Measurements from ENCODE around the gene MAST4.

Gene MAST4

DNA sequence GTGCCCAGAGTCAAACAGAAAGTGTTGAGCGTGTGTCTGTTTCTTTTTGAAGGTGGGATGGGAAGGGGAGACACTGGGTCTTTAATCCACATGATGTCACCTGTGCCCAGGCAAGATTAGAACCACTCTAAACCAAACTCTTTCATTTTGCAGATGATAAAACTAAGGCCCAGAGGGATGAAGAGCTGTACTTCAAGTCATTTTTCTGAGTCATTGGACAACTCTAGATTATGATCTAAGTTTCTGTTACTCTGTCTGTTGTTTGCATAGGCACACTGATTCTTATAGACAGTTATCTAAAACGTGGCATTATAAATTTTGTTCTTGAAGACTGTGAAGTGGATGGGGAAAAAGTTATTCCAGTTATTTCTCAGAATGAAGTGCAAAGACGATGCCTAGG lies 48.8 kb downstream of the MAST4 start:
- no peak overlapping the region for H3K27ac ChIP-seq
- TF ChIP-seq, protein P1, sequence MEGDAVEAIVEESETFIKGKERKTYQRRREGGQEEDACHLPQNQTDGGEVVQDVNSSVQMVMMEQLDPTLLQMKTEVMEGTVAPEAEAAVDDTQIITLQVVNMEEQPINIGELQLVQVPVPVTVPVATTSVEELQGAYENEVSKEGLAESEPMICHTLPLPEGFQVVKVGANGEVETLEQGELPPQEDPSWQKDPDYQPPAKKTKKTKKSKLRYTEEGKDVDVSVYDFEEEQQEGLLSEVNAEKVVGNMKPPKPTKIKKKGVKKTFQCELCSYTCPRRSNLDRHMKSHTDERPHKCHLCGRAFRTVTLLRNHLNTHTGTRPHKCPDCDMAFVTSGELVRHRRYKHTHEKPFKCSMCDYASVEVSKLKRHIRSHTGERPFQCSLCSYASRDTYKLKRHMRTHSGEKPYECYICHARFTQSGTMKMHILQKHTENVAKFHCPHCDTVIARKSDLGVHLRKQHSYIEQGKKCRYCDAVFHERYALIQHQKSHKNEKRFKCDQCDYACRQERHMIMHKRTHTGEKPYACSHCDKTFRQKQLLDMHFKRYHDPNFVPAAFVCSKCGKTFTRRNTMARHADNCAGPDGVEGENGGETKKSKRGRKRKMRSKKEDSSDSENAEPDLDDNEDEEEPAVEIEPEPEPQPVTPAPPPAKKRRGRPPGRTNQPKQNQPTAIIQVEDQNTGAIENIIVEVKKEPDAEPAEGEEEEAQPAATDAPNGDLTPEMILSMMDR (conservative IDR thresholded peaks at IDR 0.05), result no peak

DNA sequence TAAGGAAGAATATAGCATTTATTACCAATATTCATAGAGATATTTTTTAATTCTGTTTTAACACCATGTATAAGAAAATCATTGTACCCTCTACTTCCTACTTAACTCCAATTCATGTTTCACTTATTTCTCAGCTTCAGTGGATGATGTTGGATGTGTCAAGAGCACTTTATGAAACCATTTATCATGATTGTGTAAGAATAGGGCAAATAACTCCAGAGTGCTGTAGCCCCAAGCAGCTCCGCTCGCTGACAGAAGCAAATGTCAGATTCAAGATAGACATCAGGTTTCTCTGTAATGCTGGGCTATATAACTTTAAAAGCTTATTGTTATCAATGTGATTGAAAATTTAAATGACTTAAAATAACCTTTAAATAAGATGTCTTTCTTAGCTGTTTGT lies 50.4 kb downstream of the MAST4 start:
- no peak overlapping the region for H3K27ac ChIP-seq
- TF ChIP-seq, protein P1 (conservative IDR thresholded peaks at IDR 0.05), result no peak

DNA sequence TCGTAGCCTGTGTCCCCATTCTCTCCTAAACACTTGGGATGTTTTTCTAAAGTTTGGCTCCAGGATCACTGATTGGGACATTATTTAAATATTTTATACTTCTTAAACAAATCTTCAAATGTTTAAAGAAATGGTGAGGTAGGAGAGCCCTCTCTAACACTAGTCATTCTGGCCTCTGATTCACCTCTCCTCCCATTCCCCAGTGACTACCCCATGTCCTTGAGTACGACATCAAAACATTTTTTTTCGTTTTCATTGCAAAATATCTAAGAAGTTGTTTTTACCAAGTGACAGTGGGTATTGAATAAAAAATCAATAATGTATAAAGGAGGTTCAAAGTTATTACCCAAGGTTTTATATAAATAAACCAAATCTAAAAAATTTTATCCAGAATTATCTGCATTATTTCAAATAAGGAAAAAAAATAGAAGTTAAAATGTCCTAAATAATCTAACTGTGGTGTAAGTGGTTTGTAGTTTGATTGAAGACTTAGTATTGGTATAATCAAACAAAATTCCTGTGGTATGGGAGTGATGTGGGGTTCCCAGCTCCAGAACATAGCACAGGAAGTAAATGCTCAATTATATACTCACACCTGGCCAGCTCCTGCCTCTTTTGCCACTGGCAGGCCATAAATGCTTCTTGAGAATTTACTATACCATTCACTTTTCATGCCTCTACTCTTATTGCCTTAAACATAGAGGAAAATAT lies 51.1 kb downstream of the MAST4 start:
- TF ChIP-seq, protein P1 (conservative IDR thresholded peaks at IDR 0.05), result no peak
- no peak overlapping the region for H3K27ac ChIP-seq

DNA sequence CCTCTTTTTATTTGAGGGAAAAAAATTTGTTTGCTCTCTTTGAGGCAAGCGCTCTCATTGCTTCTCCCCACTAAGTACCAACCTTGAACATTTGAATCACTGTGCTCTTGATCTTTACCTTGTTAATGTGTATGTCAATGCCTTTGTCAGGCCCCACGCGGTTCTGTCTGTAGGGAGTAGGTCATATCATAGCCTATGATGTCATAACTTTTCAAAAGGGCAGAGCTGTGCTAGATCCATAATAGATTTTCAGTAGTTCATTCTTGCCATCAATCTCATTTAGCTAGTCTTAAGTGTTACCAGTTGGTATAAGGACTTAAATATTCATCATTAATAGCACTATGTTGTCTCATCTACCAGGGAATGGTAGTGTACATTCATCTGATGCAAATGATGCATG lies 56.6 kb downstream of the MAST4 start:
- TF ChIP-seq, protein P1 (conservative IDR thresholded peaks at IDR 0.05), result no peak
- no peak overlapping the region for H3K27ac ChIP-seq

DNA sequence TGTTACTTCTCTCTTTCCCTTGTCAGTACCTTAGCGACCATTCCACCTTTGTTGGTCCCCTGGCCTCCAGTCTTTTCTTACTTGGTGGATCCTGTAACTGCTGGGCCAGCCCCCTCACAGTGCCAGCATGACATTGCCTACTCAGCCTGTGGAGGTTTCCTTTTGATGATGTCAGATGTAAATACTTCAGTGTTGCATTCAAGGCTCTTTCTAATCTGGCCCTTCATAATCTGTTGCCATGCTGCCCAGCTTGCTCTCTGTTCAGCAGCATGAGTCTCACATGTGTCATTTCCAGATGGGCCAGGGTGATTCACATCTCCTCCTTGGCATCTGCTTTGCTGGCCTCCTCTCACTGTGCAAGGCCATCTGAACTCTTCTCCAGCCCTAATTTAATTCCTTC lies 57.1 kb downstream of the MAST4 start:
- H3K27ac ChIP-seq, result no peak overlapping the region
- TF ChIP-seq, protein P1 (conservative IDR thresholded peaks at IDR 0.05), result no peak

DNA sequence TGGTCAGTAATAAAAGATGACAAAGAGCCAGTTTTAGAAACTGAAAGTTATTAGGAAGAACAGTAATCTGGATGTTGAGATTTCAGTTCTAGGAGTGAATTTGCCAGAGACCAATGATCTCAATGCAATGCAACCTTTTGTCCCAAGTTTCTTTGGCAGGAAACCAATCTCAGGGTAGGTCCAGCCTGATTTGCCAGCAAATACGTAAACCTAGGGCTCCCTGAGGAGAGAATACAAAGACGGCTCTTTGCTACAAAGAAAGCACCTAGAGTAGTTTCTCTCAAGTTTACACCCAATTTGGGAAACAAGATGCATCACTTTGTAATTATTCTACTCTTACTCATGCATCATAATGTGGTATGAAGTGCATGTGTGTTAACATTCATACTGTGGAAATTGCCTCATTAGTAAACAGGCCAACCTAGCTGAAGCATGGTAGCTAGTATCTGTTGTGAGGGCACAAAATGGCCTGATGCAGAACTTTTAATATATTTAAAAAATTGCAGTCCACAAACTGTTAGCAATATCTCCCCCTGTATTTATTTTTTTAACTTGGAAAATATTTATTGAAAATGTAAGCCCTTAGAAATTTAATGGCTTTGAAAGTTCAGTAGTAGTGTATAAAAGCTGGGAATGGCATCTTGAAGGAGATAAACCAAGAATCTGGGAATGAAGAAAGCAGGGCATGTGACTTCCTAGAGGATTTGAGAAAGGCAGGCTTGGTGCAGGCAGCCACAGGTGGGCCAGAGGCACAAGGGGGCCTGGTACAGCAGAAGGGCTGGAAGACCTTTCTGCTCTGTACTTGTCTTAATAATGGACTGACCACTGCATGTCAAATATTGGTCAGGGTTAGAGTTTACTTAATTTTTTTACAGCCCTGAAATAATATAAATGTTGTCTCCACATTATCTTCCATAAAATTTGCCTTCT lies 59.5 kb downstream of the MAST4 start:
- TF ChIP-seq, protein P1 (conservative IDR thresholded peaks at IDR 0.05), result no peak

DNA sequence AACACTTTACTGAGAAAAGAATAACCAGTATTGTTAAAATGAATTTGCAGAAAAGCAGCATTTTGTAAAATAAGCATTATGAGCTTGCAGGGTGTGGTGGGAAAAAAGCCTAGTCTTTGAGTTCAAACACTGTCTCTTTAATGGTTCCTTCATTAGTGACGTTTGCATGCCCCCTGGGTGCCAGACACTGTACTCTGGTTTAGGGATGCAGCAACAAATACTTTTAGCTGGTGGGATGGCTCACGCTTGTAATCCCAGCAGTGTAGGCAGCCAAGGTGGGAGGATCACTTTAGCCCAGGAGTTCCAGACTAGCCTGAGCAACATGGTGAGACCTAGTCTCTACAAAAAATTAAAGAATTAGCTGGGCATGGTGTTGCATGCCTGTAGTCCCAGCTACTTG lies 62.3 kb downstream of the MAST4 start:
- TF ChIP-seq, protein P1 (conservative IDR thresholded peaks at IDR 0.05), result no peak
- no peak overlapping the region for H3K27ac ChIP-seq

More for the DNA sequence above, 59.5 kb downstream of the MAST4 start:
- no peak overlapping the region for H3K27ac ChIP-seq
